ENCODE data around the gene CENPP.

CENPP gene

GRCh38 chr9:92644278-92644677 lies 318.5 kb downstream of the CENPP start:
- Histone ChIP-seq H3K4me2 (ENCODE audit: low read depth, low read length, poor library complexity, severe bottlenecking) (no peak overlapping the region), H3K4me3 (ENCODE audit: insufficient read depth, low read length, poor library complexity, severe bottlenecking) (no peak overlapping the region), H3K9ac (ENCODE audit: low read length) (no peak overlapping the region), H3F3A (ENCODE audit: insufficient read depth) (no peaks in the 10 kb centered on the region), H3K27me3 (ENCODE audit: low read length) (no peaks in the 10 kb centered on the region), H3K36me3 (ENCODE audit: low read length) (peaks cover 11% of the 10 kb centered on the region; the same call in 1 of the 2 replicates), H3K27ac (ENCODE audit: low read depth, low read length) (no peak overlapping the region), H3K9me3 (ENCODE audit: insufficient read depth, low read length) (no peaks in the 10 kb centered on the region), H3K79me2 (ENCODE audit: insufficient read depth, low read length) (no peaks in the 10 kb centered on the region), H3K9me2 (replicated peaks; ENCODE audit: insufficient read depth, low read length) (no peaks in the 10 kb centered on the region), H4K20me1 (ENCODE audit: low read depth, low read length) (no peaks in the 10 kb centered on the region), H2AFZ (ENCODE audit: low read depth, low read length, severe bottlenecking) (no peak overlapping the region)
- no peak for TF ChIP-seq EZH2phosphoT487 (conservative IDR thresholded peaks at IDR 0.05; ENCODE audit: low read length)
- TF ChIP-seq, protein P1, sequence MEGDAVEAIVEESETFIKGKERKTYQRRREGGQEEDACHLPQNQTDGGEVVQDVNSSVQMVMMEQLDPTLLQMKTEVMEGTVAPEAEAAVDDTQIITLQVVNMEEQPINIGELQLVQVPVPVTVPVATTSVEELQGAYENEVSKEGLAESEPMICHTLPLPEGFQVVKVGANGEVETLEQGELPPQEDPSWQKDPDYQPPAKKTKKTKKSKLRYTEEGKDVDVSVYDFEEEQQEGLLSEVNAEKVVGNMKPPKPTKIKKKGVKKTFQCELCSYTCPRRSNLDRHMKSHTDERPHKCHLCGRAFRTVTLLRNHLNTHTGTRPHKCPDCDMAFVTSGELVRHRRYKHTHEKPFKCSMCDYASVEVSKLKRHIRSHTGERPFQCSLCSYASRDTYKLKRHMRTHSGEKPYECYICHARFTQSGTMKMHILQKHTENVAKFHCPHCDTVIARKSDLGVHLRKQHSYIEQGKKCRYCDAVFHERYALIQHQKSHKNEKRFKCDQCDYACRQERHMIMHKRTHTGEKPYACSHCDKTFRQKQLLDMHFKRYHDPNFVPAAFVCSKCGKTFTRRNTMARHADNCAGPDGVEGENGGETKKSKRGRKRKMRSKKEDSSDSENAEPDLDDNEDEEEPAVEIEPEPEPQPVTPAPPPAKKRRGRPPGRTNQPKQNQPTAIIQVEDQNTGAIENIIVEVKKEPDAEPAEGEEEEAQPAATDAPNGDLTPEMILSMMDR (IDR thresholded peaks at IDR 0.05; ENCODE audit: insufficient read depth, low read length, poor library complexity, severe bottlenecking) = no peak

DNA sequence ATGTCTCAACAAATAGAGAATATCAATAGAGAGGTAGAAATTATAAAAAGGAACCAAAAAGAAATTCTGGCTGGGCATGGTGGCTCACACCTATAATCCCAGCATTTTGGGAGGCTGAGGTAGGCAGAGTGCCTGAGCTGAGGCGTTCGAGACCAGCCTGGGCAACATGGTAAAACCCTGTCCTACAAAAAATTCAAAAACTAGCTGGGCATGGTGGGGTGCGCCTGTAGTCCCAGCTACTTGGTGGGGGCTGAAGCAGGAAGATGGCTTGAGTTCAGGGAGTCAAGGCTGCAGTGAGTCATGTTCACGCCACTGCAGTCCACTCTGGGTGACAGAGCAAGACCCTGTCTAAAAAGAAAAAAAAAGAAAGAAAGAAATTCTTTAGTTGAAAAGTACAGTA lies 319.3 kb downstream of the CENPP start:
- TF ChIP-seq, protein P1 (IDR thresholded peaks at IDR 0.05; ENCODE audit: insufficient read depth, low read length, poor library complexity, severe bottlenecking) = no peak
- TF ChIP-seq EZH2phosphoT487 (conservative IDR thresholded peaks at IDR 0.05; ENCODE audit: low read length) = no peak
- no peaks in the 10 kb centered on the region for H3K27me3 ChIP-seq (ENCODE audit: low read length)
- H3K36me3 ChIP-seq (ENCODE audit: low read length) = peaks cover 11% of the 10 kb centered on the region; the same call in 1 of the 2 replicates

GRCh38 chr9:92647671-92648473 lies 322.1 kb downstream of the CENPP start:
- Histone ChIP-seq H3F3A (ENCODE audit: insufficient read depth) (no peaks in the 10 kb centered on the region), H3K27me3 (ENCODE audit: low read length) (no peaks in the 10 kb centered on the region), H3K36me3 (ENCODE audit: low read length) (peaks cover 11% of the 10 kb centered on the region; the same call in 1 of the 2 replicates), H3K4me3 (ENCODE audit: insufficient read depth, low read length, poor library complexity, severe bottlenecking) (no peak overlapping the region), H3K9me2 (replicated peaks; ENCODE audit: insufficient read depth, low read length) (no peaks in the 10 kb centered on the region), H3K4me2 (ENCODE audit: low read depth, low read length, poor library complexity, severe bottlenecking) (no peak overlapping the region), H3K9ac (ENCODE audit: low read length) (no peak overlapping the region), H2AFZ (ENCODE audit: low read depth, low read length, severe bottlenecking) (no peak overlapping the region), H3K27ac (ENCODE audit: low read depth, low read length) (no peak overlapping the region), H3K79me2 (ENCODE audit: insufficient read depth, low read length) (no peaks in the 10 kb centered on the region), H4K20me1 (ENCODE audit: low read depth, low read length) (no peaks in the 10 kb centered on the region), H3K9me3 (ENCODE audit: insufficient read depth, low read length) (no peaks in the 10 kb centered on the region)
- TF ChIP-seq EZH2phosphoT487 (conservative IDR thresholded peaks at IDR 0.05; ENCODE audit: low read length) = no peak
- TF ChIP-seq, protein P1 (IDR thresholded peaks at IDR 0.05; ENCODE audit: insufficient read depth, low read length, poor library complexity, severe bottlenecking) = no peak

More for the DNA sequence above, 319.3 kb downstream of the CENPP start:
- H3K9me3 ChIP-seq (ENCODE audit: insufficient read depth, low read length) = no peaks in the 10 kb centered on the region
- H2AFZ ChIP-seq (ENCODE audit: low read depth, low read length, severe bottlenecking) = no peak overlapping the region
- no peak overlapping the region for H3K27ac ChIP-seq (ENCODE audit: low read depth, low read length)
- no peaks in the 10 kb centered on the region for H3F3A ChIP-seq (ENCODE audit: insufficient read depth)
- H3K9ac ChIP-seq (ENCODE audit: low read length) = no peak overlapping the region
- H4K20me1 ChIP-seq (ENCODE audit: low read depth, low read length) = no peaks in the 10 kb centered on the region
- no peak overlapping the region for H3K4me2 ChIP-seq (ENCODE audit: low read depth, low read length, poor library complexity, severe bottlenecking)
- H3K79me2 ChIP-seq (ENCODE audit: insufficient read depth, low read length) = no peaks in the 10 kb centered on the region
- H3K9me2 ChIP-seq (replicated peaks; ENCODE audit: insufficient read depth, low read length) = no peaks in the 10 kb centered on the region
- H3K4me3 ChIP-seq (ENCODE audit: insufficient read depth, low read length, poor library complexity, severe bottlenecking) = no peak overlapping the region
